ENCODE data around the gene LITAF.
"Not testable (repeated sequence)": the region's sequence is repeated elsewhere in the genome, so short reads cannot be mapped to it uniquely, and the experiment has no call there.

LITAF gene

DNA sequence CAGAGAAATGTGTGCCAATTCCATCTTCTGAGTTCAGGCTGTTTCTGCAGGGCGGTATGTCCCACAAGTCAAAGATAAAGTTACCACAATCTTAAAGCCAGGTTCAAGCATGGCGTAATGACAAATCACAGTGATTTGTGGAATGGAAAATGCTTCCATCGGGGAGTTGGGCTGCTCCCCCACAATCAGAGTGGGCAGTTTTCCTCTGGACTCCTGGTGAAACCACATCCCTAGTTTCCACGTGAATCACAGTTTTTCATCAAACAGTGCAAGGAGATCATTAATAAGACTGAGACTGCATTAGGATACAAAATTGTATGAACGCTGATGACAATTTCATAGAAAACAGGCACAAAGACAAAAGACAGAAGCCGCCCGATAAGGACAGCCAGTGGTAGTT lies 3.6 kb downstream of the LITAF start:
- no peak for DNase-seq (ENCODE audit: low spot score)
- TF ChIP-seq, protein P1, sequence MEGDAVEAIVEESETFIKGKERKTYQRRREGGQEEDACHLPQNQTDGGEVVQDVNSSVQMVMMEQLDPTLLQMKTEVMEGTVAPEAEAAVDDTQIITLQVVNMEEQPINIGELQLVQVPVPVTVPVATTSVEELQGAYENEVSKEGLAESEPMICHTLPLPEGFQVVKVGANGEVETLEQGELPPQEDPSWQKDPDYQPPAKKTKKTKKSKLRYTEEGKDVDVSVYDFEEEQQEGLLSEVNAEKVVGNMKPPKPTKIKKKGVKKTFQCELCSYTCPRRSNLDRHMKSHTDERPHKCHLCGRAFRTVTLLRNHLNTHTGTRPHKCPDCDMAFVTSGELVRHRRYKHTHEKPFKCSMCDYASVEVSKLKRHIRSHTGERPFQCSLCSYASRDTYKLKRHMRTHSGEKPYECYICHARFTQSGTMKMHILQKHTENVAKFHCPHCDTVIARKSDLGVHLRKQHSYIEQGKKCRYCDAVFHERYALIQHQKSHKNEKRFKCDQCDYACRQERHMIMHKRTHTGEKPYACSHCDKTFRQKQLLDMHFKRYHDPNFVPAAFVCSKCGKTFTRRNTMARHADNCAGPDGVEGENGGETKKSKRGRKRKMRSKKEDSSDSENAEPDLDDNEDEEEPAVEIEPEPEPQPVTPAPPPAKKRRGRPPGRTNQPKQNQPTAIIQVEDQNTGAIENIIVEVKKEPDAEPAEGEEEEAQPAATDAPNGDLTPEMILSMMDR (IDR thresholded peaks at IDR 0.05; ENCODE audit: extremely low read depth, insufficient read depth, missing control alignments), result no peak
- in situ Hi-C loops (cut with MboI; ENCODE audit: low pct_unique_long_range_greater_than_20kb, low sequenced_read_pairs, unreplicated experiment), result no loop called here

DNA sequence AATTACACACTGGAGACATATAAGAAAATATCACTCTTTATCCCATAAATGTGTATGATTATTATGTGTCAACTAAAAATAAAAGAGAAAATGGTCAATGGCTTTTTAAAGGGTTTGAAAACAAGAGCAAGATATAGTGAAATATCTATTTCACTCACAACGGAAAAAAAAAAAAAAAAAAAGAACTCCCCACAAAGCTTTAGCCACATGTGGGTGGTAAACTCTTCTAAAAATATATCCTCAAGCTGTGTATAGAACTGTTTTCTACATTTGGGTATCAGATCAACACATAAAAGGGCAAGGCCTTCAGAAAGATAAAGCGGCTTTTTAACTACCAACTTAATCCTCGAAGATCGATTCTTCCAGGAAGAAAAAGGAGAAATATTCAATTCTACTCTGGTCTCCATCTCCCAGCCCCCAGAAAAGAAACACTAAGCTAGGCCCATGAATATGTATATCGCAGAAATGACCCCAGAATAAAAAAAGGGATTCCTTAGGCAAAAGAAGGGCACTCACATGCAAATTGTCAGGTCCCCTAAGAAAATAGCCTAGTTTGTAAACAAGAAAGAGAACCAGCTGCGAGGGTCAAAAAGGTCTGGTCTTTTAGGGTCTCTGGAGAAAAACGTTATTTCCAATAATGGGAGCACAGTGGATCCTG lies 4.4 kb downstream of the LITAF start:
- DNase-seq (ENCODE audit: low spot score), result peak; percentile 67
- TF ChIP-seq, protein P1 (IDR thresholded peaks at IDR 0.05; ENCODE audit: extremely low read depth, insufficient read depth, missing control alignments), result no peak
- in situ Hi-C loops (cut with MboI; ENCODE audit: low pct_unique_long_range_greater_than_20kb, low sequenced_read_pairs, unreplicated experiment), result no loop called here

DNA sequence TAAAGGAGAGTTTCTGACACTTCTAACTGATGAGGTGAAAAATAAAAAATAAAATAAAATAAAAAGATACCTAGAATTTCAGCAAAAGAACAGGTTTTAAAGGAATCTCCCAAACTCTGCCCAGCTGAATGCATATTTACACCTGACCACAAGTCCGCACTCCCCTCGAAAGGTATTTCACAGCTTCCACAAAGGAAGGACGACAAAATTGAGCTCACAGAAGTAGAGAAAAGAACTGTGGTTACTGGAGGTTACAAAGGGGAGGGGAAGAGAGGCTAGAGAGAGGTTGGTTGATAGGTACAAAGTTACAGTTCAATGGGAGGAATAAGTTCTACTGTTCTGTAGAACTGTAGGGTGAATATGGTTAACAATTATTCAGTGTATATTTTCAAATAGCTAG lies 5.0 kb downstream of the LITAF start:
- no peak for DNase-seq (ENCODE audit: low spot score)
- in situ Hi-C loops (cut with MboI; ENCODE audit: low pct_unique_long_range_greater_than_20kb, low sequenced_read_pairs, unreplicated experiment), result no loop called here
- TF ChIP-seq, protein P1 (IDR thresholded peaks at IDR 0.05; ENCODE audit: extremely low read depth, insufficient read depth, missing control alignments), result no peak

DNA sequence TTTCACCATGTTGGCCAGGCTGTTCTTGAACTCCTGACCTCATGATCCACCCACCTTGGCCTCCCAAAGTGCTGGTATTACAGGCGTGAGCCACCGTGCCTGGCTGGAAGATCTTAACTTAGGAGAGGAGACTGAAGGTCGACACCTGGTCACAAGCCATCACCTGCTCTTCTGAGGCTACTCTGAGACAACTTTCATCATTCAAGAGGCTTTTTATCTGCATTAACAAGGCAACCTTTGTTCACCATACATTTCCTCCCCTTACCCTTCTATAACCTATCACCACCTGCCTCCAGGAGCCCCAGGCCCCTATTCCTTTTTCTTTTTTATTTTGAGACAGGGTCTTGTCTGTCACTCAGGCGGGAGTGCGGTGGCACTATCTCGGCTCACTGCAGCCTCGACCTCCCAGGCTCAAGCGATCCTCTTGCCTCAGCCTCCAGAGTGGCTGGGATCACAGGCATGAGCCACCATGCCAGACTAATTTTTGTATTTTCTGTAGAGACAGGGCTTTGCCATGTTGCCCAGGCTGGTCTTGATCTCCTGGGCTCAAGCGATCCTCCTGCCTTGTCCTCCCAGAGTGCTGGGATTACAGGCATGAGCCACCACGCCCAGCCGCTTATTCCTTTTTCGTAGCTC lies 6.2 kb downstream of the LITAF start:
- DNase-seq (ENCODE audit: low spot score), result no peak
- TF ChIP-seq, protein P1 (IDR thresholded peaks at IDR 0.05; ENCODE audit: extremely low read depth, insufficient read depth, missing control alignments), result no peak
- in situ Hi-C loops (cut with MboI; ENCODE audit: low pct_unique_long_range_greater_than_20kb, low sequenced_read_pairs, unreplicated experiment), result no loop called here

DNA sequence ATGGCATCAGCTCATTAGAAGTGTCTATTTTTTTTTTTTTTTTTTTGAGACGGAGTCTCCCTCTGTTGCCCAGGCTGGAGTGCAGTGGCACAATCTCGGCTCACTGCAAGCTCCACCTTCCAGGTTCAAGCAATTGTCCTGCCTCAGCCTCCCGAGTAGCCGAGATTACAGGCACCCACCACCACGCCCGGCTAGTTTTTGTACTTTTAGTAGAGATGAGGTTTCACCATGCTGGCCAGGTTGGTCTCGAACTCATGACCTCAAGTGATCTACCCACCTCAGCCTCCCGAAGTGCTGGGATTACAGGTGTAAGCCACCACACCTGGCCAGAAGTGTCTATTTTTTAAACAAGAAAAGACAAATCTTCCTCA lies 9.4 kb downstream of the LITAF start:
- DNase-seq (ENCODE audit: low spot score); in situ Hi-C loops (cut with MboI; ENCODE audit: low pct_unique_long_range_greater_than_20kb, low sequenced_read_pairs, unreplicated experiment): not testable (repeated sequence)

DNA sequence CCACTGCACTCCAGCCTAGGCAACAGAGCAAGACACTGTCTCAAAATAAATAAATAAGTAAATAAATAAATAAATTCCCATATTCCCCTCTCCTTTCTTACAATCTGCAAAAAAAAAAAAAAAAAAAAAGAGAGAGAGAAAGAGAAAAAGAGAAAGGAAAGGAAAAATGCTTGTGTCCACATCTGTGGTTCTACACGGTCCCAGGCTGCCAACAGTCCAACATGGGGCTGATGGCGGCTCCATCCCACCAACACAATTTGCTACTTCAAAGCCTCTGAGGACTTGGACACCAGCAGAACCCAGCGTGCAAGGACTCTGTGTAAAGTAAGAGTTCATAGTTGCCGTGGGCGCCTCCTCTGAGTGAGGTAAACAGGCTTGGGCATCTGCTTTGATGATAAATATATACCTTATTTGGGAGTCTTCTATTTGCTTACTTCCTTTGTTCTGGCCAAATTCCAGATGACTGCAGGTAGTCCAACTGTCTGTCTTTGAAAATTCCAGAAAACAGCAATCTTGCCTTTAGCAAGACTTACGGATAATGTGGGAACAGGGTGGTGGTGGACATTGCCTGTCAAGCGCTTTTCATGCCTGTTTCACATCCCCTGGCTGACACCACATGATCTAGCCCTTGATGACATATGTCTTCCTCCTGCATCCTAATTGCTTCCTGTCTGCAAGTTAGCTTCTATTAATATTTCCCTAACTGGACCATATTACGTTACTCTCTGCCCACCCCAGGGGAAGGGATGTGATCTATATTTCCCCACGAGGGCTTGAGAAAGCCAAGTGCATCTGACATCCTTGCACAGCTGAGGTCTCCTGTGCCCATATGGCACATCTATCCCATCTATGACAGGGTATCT lies 10.1 kb downstream of the LITAF start:
- TF ChIP-seq, protein P1 (IDR thresholded peaks at IDR 0.05; ENCODE audit: extremely low read depth, insufficient read depth, missing control alignments), result no peak
- DNase-seq (ENCODE audit: low spot score), result peak; percentile 43
- in situ Hi-C loops (cut with MboI; ENCODE audit: low pct_unique_long_range_greater_than_20kb, low sequenced_read_pairs, unreplicated experiment), result no loop called here

DNA sequence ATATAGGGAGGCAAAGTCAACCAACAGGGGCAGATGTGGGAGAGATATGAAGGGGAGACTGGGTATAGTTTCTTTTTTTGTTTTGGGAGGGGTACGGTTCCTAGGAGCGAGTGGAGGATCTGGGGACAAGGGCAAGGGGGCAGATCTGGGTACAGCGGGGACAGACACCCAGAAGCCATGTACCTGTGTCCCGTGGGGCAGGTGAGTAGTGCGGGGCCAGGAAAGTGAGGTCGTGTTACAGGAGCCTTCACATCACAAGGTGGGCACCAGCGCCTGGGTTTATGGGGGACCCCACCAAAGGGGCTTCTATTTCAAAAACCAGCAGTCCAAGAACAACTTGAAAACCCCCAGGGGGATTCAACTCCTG lies 11.5 kb downstream of the LITAF start:
- TF ChIP-seq, protein P1 (IDR thresholded peaks at IDR 0.05; ENCODE audit: extremely low read depth, insufficient read depth, missing control alignments), result no peak
- in situ Hi-C loops (cut with MboI; ENCODE audit: low pct_unique_long_range_greater_than_20kb, low sequenced_read_pairs, unreplicated experiment), result no loop called here
- peak; percentile 19 for DNase-seq (ENCODE audit: low spot score)

All from GM13977 (cell line).